Measurements from ENCODE around the gene LHPP.

- TF ChIP-seq CTCF (IDR thresholded peaks at IDR 0.05) (no peak), POLR2A (IDR thresholded peaks at IDR 0.05) (no peak), POLR2AphosphoS5 (IDR thresholded peaks at IDR 0.05) (no peak)
These were observed 111.1 kb downstream of the LHPP start for GRCh38 chr10:124572751-124573150.
